H1 (cell line): Measurements from ENCODE around the gene IL2RA. TPM values are rescaled to one million over a fixed set of nuclear protein-coding genes. Genes with fewer than 3 reads are reported as not detected.

Source experiments
- CTCF ChIA-PET: fragments of 300-600 bp; sonication (Branson Sonifier 250); formaldehyde crosslinking; loops from one replicate; lab custom pipeline; 2021; ENCODE audit not compliant: partially characterized antibody; lab: Charles Lee
- POLR2A ChIA-PET: fragments of 300-600 bp; sonication (Branson Sonifier 250); formaldehyde crosslinking; loops from one replicate; lab custom pipeline; 2021; ENCODE audit warnings: inconsistent platforms; ENCODE audit not compliant: partially characterized antibody; lab: Charles Lee
- DNase-seq, 2 experiments: peaks; one replicate each; pipeline versions ENCODE4 v3.0.0 to v3.0.0-alpha.2; 2010 to 2022; ENCODE audit warnings: low spot score in 2 of 2, low read depth in 1 of 2, mixed read lengths in 1 of 2
- FAIRE-seq: peaks from 2 replicates; lab custom pipeline; 2011; peaks lifted over from hg19 to GRCh38; lab: Jason Lieb, UNC
- H2AFZ ChIP-seq: 2 replicates; pipeline ENCODE4 v1.8.1; 2012; ENCODE audit warnings: low read length, inconsistent platforms
- H2AK5ac ChIP-seq: 2 replicates; pipeline ENCODE4 v1.6.1; 2013; ENCODE audit warnings: low read depth, low read length
- H2BK120ac ChIP-seq: replicated peaks from 2 replicates; pipeline ENCODE3; 2013; ENCODE audit warnings: low read depth, low read length, inconsistent platforms
- H2BK12ac ChIP-seq: 2 replicates; pipeline ENCODE4 v1.6.1; 2013; ENCODE audit warnings: low read depth, low read length
- H2BK15ac ChIP-seq: 2 replicates; pipeline ENCODE4 v1.6.1; 2013; ENCODE audit warnings: low read length
- H2BK20ac ChIP-seq: 2 replicates; pipeline ENCODE4 v1.6.1; 2013; ENCODE audit warnings: low read length
- H2BK5ac ChIP-seq: 2 replicates; pipeline ENCODE4 v1.6.1; 2013; ENCODE audit warnings: low read depth, low read length
- H3K14ac ChIP-seq: 2 replicates; pipeline ENCODE4 v1.6.1; 2013; ENCODE audit warnings: inconsistent platforms; ENCODE audit not compliant: insufficient read length
- H3K18ac ChIP-seq: 2 replicates; pipeline ENCODE4 v1.6.1; 2013; ENCODE audit warnings: low read length; ENCODE audit errors: extremely low read depth
- H3K23ac ChIP-seq: 2 replicates; pipeline ENCODE4 v1.6.1; 2013; ENCODE audit warnings: inconsistent platforms; ENCODE audit not compliant: insufficient read length
- H3K23me2 ChIP-seq: 2 replicates; pipeline ENCODE4 v1.6.1; 2013; ENCODE audit warnings: low read depth, low read length
- H3K27ac ChIP-seq: 2 replicates; pipeline ENCODE4 v1.6.1; 2011; ENCODE audit warnings: low read depth, low read length, inconsistent platforms
- H3K27me3 ChIP-seq, 4 experiments: replicated peaks in 1 of 4; 1 replicate in 1 of 4; 2 replicates in 3 of 4; pipeline versions ENCODE4 v1.6.1 to v1.8.1; 2011 to 2013; ENCODE audit warnings: low read length in 3 of 4, mild to moderate bottlenecking in 3 of 4, inconsistent platforms in 2 of 4, mixed read lengths in 2 of 4, moderate library complexity in 1 of 4; ENCODE audit not compliant: control insufficient read depth in 3 of 4, insufficient read depth in 3 of 4; ENCODE audit errors: extremely low read depth in 1 of 4
- H3K36me3 ChIP-seq, 4 experiments: 2 replicates each; pipeline versions ENCODE4 v1.6.1 to v1.8.1; 2011 to 2013; ENCODE audit warnings: mild to moderate bottlenecking in 4 of 4, low read length in 3 of 4, moderate library complexity in 2 of 4, control low read depth in 1 of 4, inconsistent platforms in 1 of 4; ENCODE audit not compliant: insufficient read depth in 4 of 4, control insufficient read depth in 2 of 4
- H3K4ac ChIP-seq: replicated peaks from 2 replicates; pipeline ENCODE3; 2013; ENCODE audit warnings: low read length, low read depth, mixed read lengths, inconsistent platforms; ENCODE audit not compliant: insufficient read length
- H3K4me1 ChIP-seq, 4 experiments: replicated peaks in 1 of 4; 1 replicate in 1 of 4; 2 replicates in 3 of 4; pipeline versions ENCODE4 v1.6.1 to v1.8.1; 2011 to 2013; ENCODE audit warnings: low read length in 3 of 4, inconsistent platforms in 2 of 4, mixed read lengths in 1 of 4; ENCODE audit not compliant: insufficient read depth in 4 of 4, control insufficient read depth in 3 of 4
- H3K4me2 ChIP-seq, 2 experiments: 2 replicates each; pipeline versions ENCODE4 v1.6.1 to v1.8.1; 2011 to 2013; ENCODE audit warnings: low read depth in 2 of 2, low read length in 2 of 2, control low read depth in 1 of 2, inconsistent platforms in 1 of 2, mild to moderate bottlenecking in 1 of 2; ENCODE audit not compliant: insufficient read depth in 1 of 2
- H3K4me3 ChIP-seq, 4 experiments: fragments of 200-600, 300-600 bp in 1 of 4; sonication (generic), shearing (Covaris generic), sonication (Bioruptor Twin) in 1 of 4; 2 replicates each; pipeline versions ENCODE4 v1.5.1 to v1.8.1; 2011 to 2016; ENCODE audit warnings: low read length in 4 of 4, low read depth in 3 of 4, control low read depth in 2 of 4, inconsistent platforms in 2 of 4, mild to moderate bottlenecking in 2 of 4, mixed read lengths in 1 of 4, moderate library complexity in 1 of 4; ENCODE audit not compliant: insufficient read depth in 2 of 4; ENCODE audit errors: extremely low read depth in 1 of 4
- H3K56ac ChIP-seq: replicated peaks from 2 replicates; pipeline ENCODE3; 2013; ENCODE audit warnings: low read depth, mild to moderate bottlenecking, mixed read lengths, low read length, inconsistent platforms; ENCODE audit not compliant: insufficient read length
- H3K79me1 ChIP-seq: 2 replicates; pipeline ENCODE4 v1.6.1; 2013; ENCODE audit warnings: low read depth, low read length, control low read depth
- H3K79me2 ChIP-seq, 2 experiments: 2 replicates each; pipeline versions ENCODE4 v1.6.1 to v1.8.1; 2012 to 2013; ENCODE audit warnings: low read length in 2 of 2, mild to moderate bottlenecking in 2 of 2, inconsistent platforms in 1 of 2; ENCODE audit not compliant: insufficient read depth in 2 of 2, control insufficient read depth in 1 of 2
- H3K9ac ChIP-seq, 4 experiments: replicated peaks in 1 of 4; 1 replicate in 1 of 4; 2 replicates in 3 of 4; pipeline versions ENCODE4 v1.6.1 to v1.8.1; 2011 to 2013; ENCODE audit warnings: low read depth in 3 of 4, low read length in 3 of 4, control low read depth in 2 of 4, mild to moderate bottlenecking in 2 of 4, moderate library complexity in 2 of 4, inconsistent platforms in 1 of 4; ENCODE audit errors: extremely low read depth in 1 of 4
- H3K9me3 ChIP-seq, 2 experiments: 2 replicates each; pipeline versions ENCODE4 v1.6.1 to v1.8.1; 2012 to 2013; ENCODE audit warnings: mild to moderate bottlenecking in 2 of 2, moderate library complexity in 2 of 2, control low read depth in 1 of 2, inconsistent platforms in 1 of 2, low read depth in 1 of 2, low read length in 1 of 2, mixed read lengths in 1 of 2; ENCODE audit not compliant: insufficient read depth in 2 of 2
- H4K20me1 ChIP-seq, 2 experiments: replicated peaks in 1 of 2; 2 replicates each; pipeline versions ENCODE3 to v1.8.1; 2011 to 2013; ENCODE audit warnings: inconsistent platforms in 2 of 2, low read length in 2 of 2, mild to moderate bottlenecking in 1 of 2; ENCODE audit not compliant: insufficient read depth in 2 of 2, control insufficient read depth in 1 of 2
- H4K5ac ChIP-seq: 2 replicates; pipeline ENCODE4 v1.6.1; 2013; ENCODE audit warnings: low read length, low read depth, mixed read lengths, inconsistent platforms; ENCODE audit not compliant: insufficient read length
- H4K8ac ChIP-seq: 2 replicates; pipeline ENCODE4 v1.8.0; 2013; ENCODE audit warnings: mild to moderate bottlenecking, moderate library complexity, low read length, inconsistent platforms; ENCODE audit not compliant: insufficient read depth; ENCODE audit errors: extremely low read depth
- H4K91ac ChIP-seq: replicated peaks from 2 replicates; pipeline ENCODE3; 2013; ENCODE audit warnings: low read length, mixed read lengths, inconsistent platforms; ENCODE audit not compliant: insufficient read length
- ASH2L ChIP-seq: fragments of 200-600, 300-600 bp; sonication (generic); IDR thresholded peaks from one replicate; pipeline ENCODE4 v1.7.1; 2017; ENCODE audit warnings: low read length
- BACH1 ChIP-seq: IDR thresholded peaks from 2 replicates; pipeline ENCODE4 v1.6.1; 2012; ENCODE audit warnings: low read length, improper control_type of control experiment
- BRCA1 ChIP-seq: IDR thresholded peaks from 2 replicates; pipeline ENCODE4 v1.6.1; 2012; ENCODE audit warnings: low read depth, low read length, improper control_type of control experiment
- CREB1 ChIP-seq: IDR thresholded peaks from 2 replicates; pipeline ENCODE4 v1.6.1; 2012; ENCODE audit warnings: inconsistent platforms
- CTBP2 ChIP-seq: IDR thresholded peaks from 2 replicates; pipeline ENCODE4 v1.7.0; 2011; ENCODE audit warnings: borderline replicate concordance, mild to moderate bottlenecking, moderate library complexity, mixed read lengths, low read length; ENCODE audit not compliant: insufficient read depth, insufficient read length
- FOSL1 ChIP-seq: IDR thresholded peaks from 2 replicates; pipeline ENCODE4 v1.6.1; 2011; ENCODE audit warnings: mild to moderate bottlenecking, low read depth, low read length, moderate library complexity; ENCODE audit not compliant: insufficient read depth
- GTF2F1 ChIP-seq: IDR thresholded peaks from 2 replicates; pipeline ENCODE4 v1.6.1; 2012; ENCODE audit warnings: low read depth, low read length, improper control_type of control experiment, borderline replicate concordance
- RXRA ChIP-seq: IDR thresholded peaks from 2 replicates; pipeline ENCODE4 v1.6.1; 2011; ENCODE audit warnings: low read depth, mild to moderate bottlenecking, low read length, moderate library complexity; ENCODE audit not compliant: insufficient read depth
- SAP30 ChIP-seq: fragments of 300-600 bp; sonication (generic); IDR thresholded peaks from 2 replicates; pipeline ENCODE4 v1.7.1; 2012; ENCODE audit warnings: low read length, moderate library complexity, mild to moderate bottlenecking, inconsistent platforms; ENCODE audit not compliant: insufficient read depth, insufficient replicate concordance
- SP2 ChIP-seq: IDR thresholded peaks from 2 replicates; pipeline ENCODE4 v1.6.1; 2012; ENCODE audit warnings: mild to moderate bottlenecking, low read length, inconsistent platforms
- WGBS, 2 experiments: shearing (Covaris generic) in 1 of 2; methylation state at CpG; one replicate each; pipeline versions ENCODE4 v1.1.6 to v1.1.7; 2013 to 2015; ENCODE audit warnings: low lambda C conversion rate in 2 of 2, mixed read lengths in 2 of 2, inconsistent platforms in 1 of 2, low coverage in 1 of 2, missing lambda C conversion rate in 1 of 2; ENCODE audit not compliant: insufficient replicate concordance in 2 of 2, insufficient coverage in 1 of 2, insufficient read length in 1 of 2; ENCODE audit errors: extremely low coverage in 1 of 2, missing lambda C conversion rate in 1 of 2; 5-methylcytosine and 5-hydroxymethylcytosine counted together
- polyA plus RNA-seq, 7 experiments: library from polyadenylated mRNA; depleted of rRNA in 3 of 7; stranded (reverse) in 5 of 7; unstranded in 2 of 7; fragments of >200 nt in 5 of 7; fragments of 200-250 nt in 2 of 7; gene quantifications; 1 replicate in 5 of 7; 2 replicates in 1 of 7; 4 replicates in 1 of 7; pipeline versions ENCODE4 v1.2.1 to v1.2.3, GENCODE V29; 2011 to 2013; ENCODE audit warnings: missing spikeins in 2 of 7, mixed read lengths in 2 of 7
- total RNA-seq: library from RNA; stranded (reverse); fragmentation: NEBNext Ultra II Directional; extraction: Animal tissue kit (Norgen Biotek cat#: 25700); gene quantifications from 2 replicates; pipeline ENCODE4 v1.2.1, GENCODE V29; 2021
- TF ChIP-seq, protein P1 (sequence below): IDR thresholded peaks from 2 replicates; pipeline ENCODE4 v1.6.1; 2012; ENCODE audit warnings: inconsistent platforms

IL2RA gene
- total and polyA plus RNA-seq, 2 of the 8 experiments (the other 6 are each of a cell fraction or from before 2014, with no cell fraction given) = not detected

DNA sequence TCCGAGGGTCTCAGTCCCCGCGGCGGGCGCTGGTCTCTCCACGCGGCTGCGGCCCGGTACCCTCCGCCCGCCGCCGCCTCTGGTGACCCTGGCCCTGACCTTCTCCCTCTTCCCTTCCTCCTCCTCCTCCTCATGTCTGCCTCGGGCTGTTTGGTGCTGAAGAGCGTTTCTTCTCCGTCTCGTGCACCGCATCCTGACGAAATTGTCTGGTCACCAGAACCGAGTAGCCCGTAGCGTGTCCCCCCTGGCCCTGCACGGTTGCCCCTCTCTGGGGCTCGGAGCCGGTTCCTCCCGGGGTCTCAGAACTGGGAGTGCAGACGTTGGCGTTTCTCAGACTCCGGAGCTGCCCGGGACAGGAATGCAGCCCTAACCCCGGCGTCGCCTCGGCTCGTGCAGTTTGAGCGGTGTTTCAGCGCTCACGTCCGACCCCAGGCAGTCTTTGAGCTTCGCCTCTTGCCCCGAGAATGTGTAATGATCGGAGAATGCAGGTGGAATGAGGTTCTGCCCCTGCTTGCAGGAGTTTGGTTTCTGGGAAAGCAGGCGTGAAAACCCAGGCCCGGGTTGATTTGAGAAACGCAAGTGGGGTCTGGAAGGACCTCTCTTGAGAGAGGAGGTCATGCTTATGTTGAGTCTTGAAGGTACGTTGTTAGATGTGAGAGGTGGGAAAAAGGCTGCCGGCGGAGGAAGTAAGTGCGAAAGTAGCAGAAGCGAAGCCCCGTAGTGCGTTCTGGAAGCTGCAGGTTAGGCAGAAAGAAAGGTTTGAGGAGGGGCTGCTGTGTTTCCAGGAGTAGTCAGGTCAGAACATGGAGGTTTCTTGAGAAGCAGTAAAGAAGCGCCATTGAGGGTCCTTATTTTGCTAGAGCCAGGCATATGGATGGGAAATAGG is 27.4 kb upstream of the IL2RA start:
- Histone ChIP-seq H3K27ac (peak overlapping the region; percentile 74; the same call in 1 of the 2 replicates), H4K8ac (peak overlapping the region; percentile 81; the same call in 1 of the 2 replicates), H3K27me3 (no peaks in the 10 kb centered on the region), H3K18ac (peak overlapping the region; percentile 71), H4K20me1 (peaks cover 10% of the 10 kb centered on the region in 2 experiments), H3K4me3 (peak overlapping the region; percentile 88 to 94 (median 92)), H2BK20ac (no peak overlapping the region), H4K5ac (no peak overlapping the region), H2AFZ (no peak overlapping the region), H3K4me2 (peak overlapping the region; percentile 88 to 96), H3K23ac (no peak overlapping the region), H3K4ac (no peak overlapping the region), H3K4me1 (peaks cover 0 to 11% (median 6%) of the 10 kb centered on the region in 4 experiments; a peak in 4 of 7 replicates), H3K36me3 (no peaks in the 10 kb centered on the region), H3K9me3 (no peaks in the 10 kb centered on the region), H3K14ac (no peak overlapping the region), H2BK5ac (no peak overlapping the region; the same call in 1 of the 2 replicates), H2BK15ac (no peak overlapping the region), H3K9ac (peak overlapping the region; percentile 81 to 98 (median 89)), H3K23me2 (peaks cover 6% of the 10 kb centered on the region; the same call in 1 of the 2 replicates), H3K79me1 (peaks cover under 1% of the 10 kb centered on the region; the same call in 1 of the 2 replicates), H2BK120ac (no peak overlapping the region), H2BK12ac (no peak overlapping the region), H3K79me2 (peaks cover 33 to 53% of the 10 kb centered on the region in 2 experiments), H2AK5ac (0 out of 2 replicates have a peak overlapping the region, but pooled peaks have one; percentile 33), H4K91ac (no peak overlapping the region), H3K56ac (no peak overlapping the region)
- WGBS, 2 experiments = 2% methylated on average over 51 of the region's 53 CpGs; no CpG with 5 or more reads in 1 of the 2 experiments
- CTCF ChIA-PET = interaction anchor here (0.7 to 1.8 kb wide), 14 partner anchors 10 to 312 kb away, joined by 3 to 8 read pairs (median 4); partner anchors contain the start of gene PFKFB3
- DNase-seq (peak in 1 of 2 experiments; percentile 60), FAIRE-seq (no peak)
- POLR2A ChIA-PET = interaction anchor here (0.9 to 3.5 kb wide), 8 partner anchors 8 to 113 kb away, joined by 3 to 12 read pairs (median 3); partner anchors contain the start of gene PFKFB3
- TF ChIP-seq FOSL1 (no peak), CREB1 (no peak), BRCA1 (no peak), RXRA (no peak), SP2 (no peak), GTF2F1 (no peak), SAP30 (no peak), BACH1 (no peak), ASH2L (peak; percentile 33), CTBP2 (no peak)
- TF ChIP-seq, protein P1, sequence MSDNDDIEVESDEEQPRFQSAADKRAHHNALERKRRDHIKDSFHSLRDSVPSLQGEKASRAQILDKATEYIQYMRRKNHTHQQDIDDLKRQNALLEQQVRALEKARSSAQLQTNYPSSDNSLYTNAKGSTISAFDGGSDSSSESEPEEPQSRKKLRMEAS = no peak
